ENCODE results near the gene GNG10. TPM values are rescaled to one million over a fixed set of nuclear protein-coding genes. Genes with fewer than 3 reads are reported as not detected.

The GNG10 gene
- total and polyA plus RNA-seq, 9 of the 15 experiments (the other 6 are each of a cell fraction or from before 2014, with no cell fraction given): 13.1 to 37.8 (median 28.4) TPM

DNA sequence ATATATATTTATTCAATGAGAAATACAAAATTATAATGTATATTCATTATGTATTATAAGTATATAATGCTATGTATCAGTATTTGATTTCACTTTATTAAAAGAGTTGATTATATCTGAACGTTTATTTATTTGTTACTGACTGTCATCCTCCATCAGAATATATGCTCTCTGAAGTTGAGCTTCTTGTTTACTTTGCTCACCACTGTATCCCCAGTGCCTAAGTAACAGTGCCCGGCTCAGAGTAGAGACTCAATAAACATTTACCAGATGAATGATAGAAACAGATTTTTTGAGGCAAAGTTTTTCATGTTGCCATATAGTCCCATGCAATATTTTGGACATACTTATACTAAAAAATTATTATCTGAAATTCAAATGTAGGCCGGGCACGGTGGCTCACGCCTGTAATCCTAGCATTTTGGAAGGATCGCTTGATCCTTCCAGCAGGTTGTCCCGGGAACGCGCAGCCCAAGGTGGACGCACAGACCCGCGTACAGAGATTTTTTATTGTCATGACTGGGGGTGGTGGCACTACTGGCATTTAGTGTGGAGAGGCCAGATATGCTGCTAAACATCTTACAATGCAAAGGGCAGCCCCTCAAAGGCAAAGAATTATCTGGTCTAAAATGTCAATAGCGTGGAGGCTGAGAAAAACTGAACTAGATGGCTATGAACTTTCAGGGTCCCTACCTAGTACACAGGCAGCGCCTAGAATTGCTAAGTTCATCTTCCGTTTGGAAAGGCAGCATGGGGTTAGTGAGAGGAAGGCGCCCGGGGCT lies 31.0 kb upstream of the GNG10 start:
- peak overlapping the region; percentile 97 for H3K4me3 ChIP-seq
- ChIA-PET POLR2A (interaction anchor here (1.0 to 1.1 kb wide), 2 partner anchors 17 to 147 kb away, joined by 3 to 4 read pairs; no protein-coding TSS in a partner anchor), CTCF (ENCODE audit: low intra/inter-chr PET ratio) (no interaction called here)
- peaks cover 9% of the 10 kb centered on the region for H4K20me1 ChIP-seq (replicated peaks; ENCODE audit: control insufficient read depth, insufficient read depth, low read length)
- H3K79me2 ChIP-seq (ENCODE audit: control insufficient read depth, insufficient read depth, low read length): peaks cover 48% of the 10 kb centered on the region
- ATAC-seq: peak; percentile 53
- H3K9ac ChIP-seq (ENCODE audit: insufficient read depth in 1 of 2, low read depth in 2 of 2, low read length in 2 of 2): peak overlapping the region; percentile 93
- peaks cover 10% of the 10 kb centered on the region for H3K9me1 ChIP-seq (ENCODE audit: control insufficient read depth, insufficient read depth, low read length)
- no peaks in the 10 kb centered on the region for H3K9me3 ChIP-seq (replicated peaks; ENCODE audit: control insufficient read depth, insufficient read depth, low read depth, low read length)
- WGBS (ENCODE audit: insufficient coverage, low coverage, missing lambda C conversion rate): 56% methylated on average over 17 of the region's 17 CpGs
- peak overlapping the region; percentile 64 for H3K27ac ChIP-seq (ENCODE audit: extremely low read depth, low read depth, low read length)
- TF ChIP-seq, protein P1, sequence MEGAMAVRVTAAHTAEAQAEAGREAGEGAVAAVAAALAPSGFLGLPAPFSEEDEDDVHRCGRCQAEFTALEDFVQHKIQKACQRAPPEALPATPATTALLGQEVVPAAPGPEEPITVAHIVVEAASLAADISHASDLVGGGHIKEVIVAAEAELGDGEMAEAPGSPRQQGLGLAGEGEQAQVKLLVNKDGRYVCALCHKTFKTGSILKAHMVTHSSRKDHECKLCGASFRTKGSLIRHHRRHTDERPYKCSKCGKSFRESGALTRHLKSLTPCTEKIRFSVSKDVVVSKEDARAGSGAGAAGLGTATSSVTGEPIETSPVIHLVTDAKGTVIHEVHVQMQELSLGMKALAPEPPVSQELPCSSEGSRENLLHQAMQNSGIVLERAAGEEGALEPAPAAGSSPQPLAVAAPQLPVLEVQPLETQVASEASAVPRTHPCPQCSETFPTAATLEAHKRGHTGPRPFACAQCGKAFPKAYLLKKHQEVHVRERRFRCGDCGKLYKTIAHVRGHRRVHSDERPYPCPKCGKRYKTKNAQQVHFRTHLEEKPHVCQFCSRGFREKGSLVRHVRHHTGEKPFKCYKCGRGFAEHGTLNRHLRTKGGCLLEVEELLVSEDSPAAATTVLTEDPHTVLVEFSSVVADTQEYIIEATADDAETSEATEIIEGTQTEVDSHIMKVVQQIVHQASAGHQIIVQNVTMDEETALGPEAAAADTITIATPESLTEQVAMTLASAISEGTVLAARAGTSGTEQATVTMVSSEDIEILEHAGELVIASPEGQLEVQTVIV (CRISPR knock-in tag; IDR thresholded peaks at IDR 0.05; ENCODE audit: borderline replicate concordance): no peak
- TF ChIP-seq KLF1 (tag; IDR thresholded peaks at IDR 0.05) (no peak), FOXJ3 (CRISPR knock-in tag; IDR thresholded peaks at IDR 0.05) (no peak), HNRNPH1 (optimal IDR thresholded peaks at IDR 0.05; ENCODE audit: low read depth, low read length) (no peak), CBFB (CRISPR knock-in tag; IDR thresholded peaks at IDR 0.05) (0 out of 2 replicates have a peak, but pooled peaks have one; percentile 42), NFATC3 (IDR thresholded peaks at IDR 0.05) (no peak), SETDB1 (IDR thresholded peaks at IDR 0.05; ENCODE audit: low read length) (no peak), ZNF41 (CRISPR knock-in tag; conservative IDR thresholded peaks at IDR 0.05) (no peak), HDAC1 (IDR thresholded peaks at IDR 0.05) (no peak), ETV6 (IDR thresholded peaks at IDR 0.05; ENCODE audit: borderline replicate concordance in 1 of 2, low read depth in 2 of 2, low read length in 1 of 2) (no peak), ETV6 (CRISPR knock-in tag; IDR thresholded peaks at IDR 0.05; ENCODE audit: borderline replicate concordance) (no peak), CBX2 (IDR thresholded peaks at IDR 0.05; ENCODE audit: insufficient read depth, low read length, poor library complexity, severe bottlenecking) (no peak), ZNF830 (CRISPR knock-in tag; IDR thresholded peaks at IDR 0.05) (no peak)
- TF ChIP-seq, protein P2, sequence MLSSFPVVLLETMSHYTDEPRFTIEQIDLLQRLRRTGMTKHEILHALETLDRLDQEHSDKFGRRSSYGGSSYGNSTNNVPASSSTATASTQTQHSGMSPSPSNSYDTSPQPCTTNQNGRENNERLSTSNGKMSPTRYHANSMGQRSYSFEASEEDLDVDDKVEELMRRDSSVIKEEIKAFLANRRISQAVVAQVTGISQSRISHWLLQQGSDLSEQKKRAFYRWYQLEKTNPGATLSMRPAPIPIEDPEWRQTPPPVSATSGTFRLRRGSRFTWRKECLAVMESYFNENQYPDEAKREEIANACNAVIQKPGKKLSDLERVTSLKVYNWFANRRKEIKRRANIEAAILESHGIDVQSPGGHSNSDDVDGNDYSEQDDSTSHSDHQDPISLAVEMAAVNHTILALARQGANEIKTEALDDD (IDR thresholded peaks at IDR 0.05): 0 out of 2 replicates have a peak, but pooled peaks have one; percentile 9
- no peak for FAIRE-seq
- peaks cover 27% of the 10 kb centered on the region; the same call in 2 of the 3 replicates for H3K36me3 ChIP-seq (ENCODE audit: control insufficient read depth, insufficient read depth, low read length)
- intact Hi-C loops (cut with micrococcal nuclease) (loop anchor here (5.0 to 10.0 kb wide), 2 partner anchors 38 to 146 kb away; partner anchors contain the start of gene ECPAS), in situ Hi-C loops (cut with MboI) (no loop called here)
- H3K27me3 ChIP-seq (ENCODE audit: control insufficient read depth in 2 of 2, insufficient read depth in 2 of 2, low read length in 2 of 2): no peaks in the 10 kb centered on the region
- peaks cover 6 to 18% of the 10 kb centered on the region in 2 experiments; a peak in 4 of 5 replicates for H3K4me1 ChIP-seq (replicated peaks in 1 of 2; ENCODE audit: control insufficient read depth in 2 of 2, insufficient read depth in 2 of 2, low read length in 2 of 2)
- no peak for DNase-seq (ENCODE audit: extremely low read depth in 1 of 4, low spot score in 3 of 4)
- peak overlapping the region; percentile 95 for H3K4me2 ChIP-seq (ENCODE audit: insufficient read depth, low read length)
- peak overlapping the region; percentile 100 for H2AFZ ChIP-seq (ENCODE audit: low read depth, low read length)
- BruUV-seq (replicated peaks): TSS peak; percentile 96

Measured in K562 (cell line).